ENCODE measurements around the gene MAPK8IP1.
A peak's percentile ranks its signal among the peaks of the same experiment; 100 is the strongest.
"Not testable (repeated sequence)": the region's sequence is repeated elsewhere in the genome, so short reads cannot be mapped to it uniquely, and the experiment has no call there.

The MAPK8IP1 gene

DNA sequence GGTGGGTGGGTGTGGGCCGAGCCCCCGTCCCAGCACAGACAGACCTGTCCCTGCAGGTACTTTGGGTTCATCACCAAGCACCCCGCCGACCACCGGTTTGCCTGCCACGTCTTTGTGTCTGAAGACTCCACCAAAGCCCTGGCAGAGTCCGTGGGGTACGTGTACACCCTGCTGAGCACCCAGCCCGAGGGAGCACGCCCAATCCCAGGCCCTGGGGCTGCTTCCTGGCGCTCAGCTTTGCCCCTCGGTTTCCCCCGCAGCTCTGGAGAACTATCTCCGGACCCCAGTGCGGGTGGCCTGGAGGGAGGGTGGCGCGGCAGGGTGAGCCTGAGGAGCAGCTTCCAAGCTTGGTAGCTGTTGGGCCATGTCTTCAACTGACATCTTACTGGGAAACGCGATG lies 19.6 kb downstream of the MAPK8IP1 start:
- DNase-seq (ENCODE audit: extremely low spot score, insufficient read length, low read depth) (no peak), FAIRE-seq (no peak)

- not testable (repeated sequence) for FAIRE-seq; DNase-seq (ENCODE audit: extremely low spot score, insufficient read length, low read depth)
These were observed 20.1 kb downstream of the MAPK8IP1 start for GRCh38 chr11:45905576-45905975.

- FAIRE-seq (no peak), DNase-seq (ENCODE audit: extremely low spot score, insufficient read length, low read depth) (no peak)
These were observed 20.7 kb downstream of the MAPK8IP1 start for GRCh38 chr11:45906096-45906682.

DNA sequence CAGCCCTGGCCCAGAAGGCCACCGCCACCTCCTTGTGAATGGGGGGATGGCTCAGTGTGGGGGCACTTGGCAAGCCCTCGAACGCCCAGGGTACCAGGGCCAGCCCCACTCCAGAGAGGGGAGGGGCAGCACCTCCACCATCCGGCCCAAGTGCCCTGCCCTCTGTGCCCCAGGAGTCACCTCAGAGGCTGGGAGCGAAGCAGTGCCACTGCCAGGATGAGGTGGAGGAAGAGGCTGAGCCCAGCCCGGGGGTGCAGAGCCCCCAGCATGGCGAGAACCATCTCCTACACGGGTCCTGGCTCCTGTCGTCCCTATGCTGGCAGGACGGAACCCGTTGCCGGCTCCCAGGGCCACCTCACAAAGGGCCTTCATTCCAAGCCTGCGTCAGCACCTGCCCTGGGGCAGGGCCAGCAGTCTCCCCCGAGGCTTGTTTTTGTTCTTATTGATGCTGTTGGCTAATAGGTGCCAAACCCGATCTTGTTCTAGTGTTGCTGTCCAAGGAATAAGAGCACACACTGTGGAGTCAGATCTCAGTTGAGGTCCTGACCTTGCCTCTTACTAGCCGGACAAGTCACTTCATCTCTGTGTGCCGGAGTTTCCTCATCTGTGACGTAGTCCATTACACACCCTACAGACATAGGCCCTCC lies 21.6 kb downstream of the MAPK8IP1 start, which contains the start of gene FREY1:
TSS of gene FREY1 (minus strand) at position 307 of the 647 bp plus-strand sequence. CDS start at position 281, 26 bp downstream.
- FAIRE-seq (no peak), DNase-seq (ENCODE audit: extremely low spot score, insufficient read length, low read depth) (no peak)

GRCh38 chr11:45907911-45908370 lies 22.5 kb downstream of the MAPK8IP1 start:
- no peak for FAIRE-seq

GRCh38 chr11:45909594-45910475 lies 24.4 kb downstream of the MAPK8IP1 start:
- no peak for DNase-seq (ENCODE audit: extremely low spot score, insufficient read length, low read depth)
- no peak for FAIRE-seq

More at GRCh38 chr11:45907911-45908370, 22.5 kb downstream of the MAPK8IP1 start:
- DNase-seq (ENCODE audit: extremely low spot score, insufficient read length, low read depth): no peak

- no peak for DNase-seq (ENCODE audit: extremely low spot score, insufficient read length, low read depth)
- FAIRE-seq: no peak
These were observed 25.2 kb downstream of the MAPK8IP1 start for GRCh38 chr11:45910623-45911022.

GRCh38 chr11:45913514-45913913 lies 28.1 kb downstream of the MAPK8IP1 start:
- FAIRE-seq (no peak), DNase-seq (ENCODE audit: extremely low spot score, insufficient read length, low read depth) (no peak)

GRCh38 chr11:45913942-45914635 lies 28.6 kb downstream of the MAPK8IP1 start:
- DNase-seq (ENCODE audit: extremely low spot score, insufficient read length, low read depth) (no peak), FAIRE-seq (no peak)

DNA sequence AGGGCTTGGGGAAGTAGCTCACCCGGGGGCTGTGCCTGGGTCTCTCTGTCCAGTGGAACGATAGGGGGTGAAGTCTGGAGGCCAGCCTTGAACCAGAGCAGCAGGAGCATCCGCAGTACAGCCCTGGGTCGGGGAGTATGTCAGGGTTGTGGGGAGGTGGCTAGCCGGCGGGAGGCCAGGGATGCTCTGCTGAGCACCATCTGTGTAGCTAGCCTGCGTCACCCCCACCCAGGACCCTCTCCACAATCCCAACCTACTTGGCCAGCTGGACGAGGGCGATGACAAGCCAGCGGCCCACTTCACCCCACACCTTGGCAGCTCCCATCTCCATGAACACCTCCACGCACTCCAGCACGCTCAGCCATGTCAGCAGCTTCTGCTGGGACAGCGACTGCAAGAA lies 30.0 kb downstream of the MAPK8IP1 start:
- FAIRE-seq (no peak), DNase-seq (ENCODE audit: extremely low spot score, insufficient read length, low read depth) (no peak)

DNA sequence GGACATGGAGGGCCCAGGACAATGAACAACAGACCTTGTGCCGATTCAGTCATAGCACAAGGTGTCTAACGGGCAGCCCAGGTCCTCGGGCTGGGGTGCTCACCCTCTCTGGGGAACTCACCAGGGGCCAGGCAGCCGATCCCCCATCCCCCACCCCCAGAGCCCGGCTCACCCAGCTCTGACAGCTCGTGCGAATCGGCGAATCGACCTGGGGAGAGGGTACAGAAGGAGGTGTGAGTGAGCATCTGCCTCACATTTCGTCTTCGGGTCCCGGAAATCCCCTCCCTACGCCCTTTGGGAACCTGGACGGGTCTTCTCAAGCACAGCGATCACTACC lies 31.8 kb downstream of the MAPK8IP1 start:
- DNase-seq (ENCODE audit: extremely low spot score, insufficient read length, low read depth) (no peak), FAIRE-seq (no peak)

GRCh38 chr11:45917623-45918330 lies 32.3 kb downstream of the MAPK8IP1 start, which contains the start of gene PEX16:
Gene PEX16 (minus strand): TSS chr11:45917877. CDS start chr11:45917811, 66 bp downstream.
- DNase-seq (ENCODE audit: extremely low spot score, insufficient read length, low read depth): peak; percentile 99
- FAIRE-seq: peak; percentile 94

GRCh38 chr11:45918331-45918941 lies 33.0 kb downstream of the MAPK8IP1 start:
- DNase-seq (ENCODE audit: extremely low spot score, insufficient read length, low read depth) (peak; percentile 72), FAIRE-seq (peak; percentile 90)

GRCh38 chr11:45918962-45919675 lies 33.7 kb downstream of the MAPK8IP1 start:
- DNase-seq (ENCODE audit: extremely low spot score, insufficient read length, low read depth): no peak
- FAIRE-seq: no peak

DNA sequence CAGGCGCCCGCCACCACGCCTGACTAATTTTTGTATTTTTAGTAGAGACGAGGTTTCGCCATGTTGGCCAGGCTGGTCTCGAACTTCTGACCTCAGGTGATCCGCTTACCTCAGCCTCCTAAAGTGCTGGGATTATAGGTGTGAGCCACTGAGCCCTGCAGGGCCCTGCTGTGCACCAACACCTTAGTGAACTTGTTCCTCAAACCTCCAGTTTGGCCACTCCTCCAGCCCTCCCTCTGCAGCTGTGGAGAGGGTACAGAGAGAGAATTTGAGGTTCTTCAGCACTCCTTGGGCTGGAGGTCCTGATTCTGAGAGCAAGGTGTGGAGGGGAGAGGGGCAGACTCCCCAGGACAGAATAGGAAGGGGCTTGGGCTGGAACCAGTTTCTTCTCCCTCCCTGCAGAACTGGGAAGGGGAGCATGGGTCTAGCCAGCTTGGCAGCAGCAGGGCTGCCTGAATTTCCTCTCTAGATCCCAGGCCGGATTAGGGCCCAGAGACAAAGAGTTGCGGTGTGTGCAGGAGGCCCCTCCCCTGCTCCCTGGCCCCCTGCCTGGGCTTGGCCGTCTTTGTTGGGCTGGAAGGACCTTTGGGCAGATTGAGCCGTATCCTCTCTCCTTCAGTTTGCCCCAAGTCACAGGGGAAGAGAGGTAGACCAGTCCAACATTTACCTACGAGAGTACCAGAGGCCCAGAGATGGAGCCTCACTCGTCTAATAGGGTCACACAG lies 34.5 kb downstream of the MAPK8IP1 start:
- DNase-seq (ENCODE audit: extremely low spot score, insufficient read length, low read depth) (no peak), FAIRE-seq (no peak)

DNA sequence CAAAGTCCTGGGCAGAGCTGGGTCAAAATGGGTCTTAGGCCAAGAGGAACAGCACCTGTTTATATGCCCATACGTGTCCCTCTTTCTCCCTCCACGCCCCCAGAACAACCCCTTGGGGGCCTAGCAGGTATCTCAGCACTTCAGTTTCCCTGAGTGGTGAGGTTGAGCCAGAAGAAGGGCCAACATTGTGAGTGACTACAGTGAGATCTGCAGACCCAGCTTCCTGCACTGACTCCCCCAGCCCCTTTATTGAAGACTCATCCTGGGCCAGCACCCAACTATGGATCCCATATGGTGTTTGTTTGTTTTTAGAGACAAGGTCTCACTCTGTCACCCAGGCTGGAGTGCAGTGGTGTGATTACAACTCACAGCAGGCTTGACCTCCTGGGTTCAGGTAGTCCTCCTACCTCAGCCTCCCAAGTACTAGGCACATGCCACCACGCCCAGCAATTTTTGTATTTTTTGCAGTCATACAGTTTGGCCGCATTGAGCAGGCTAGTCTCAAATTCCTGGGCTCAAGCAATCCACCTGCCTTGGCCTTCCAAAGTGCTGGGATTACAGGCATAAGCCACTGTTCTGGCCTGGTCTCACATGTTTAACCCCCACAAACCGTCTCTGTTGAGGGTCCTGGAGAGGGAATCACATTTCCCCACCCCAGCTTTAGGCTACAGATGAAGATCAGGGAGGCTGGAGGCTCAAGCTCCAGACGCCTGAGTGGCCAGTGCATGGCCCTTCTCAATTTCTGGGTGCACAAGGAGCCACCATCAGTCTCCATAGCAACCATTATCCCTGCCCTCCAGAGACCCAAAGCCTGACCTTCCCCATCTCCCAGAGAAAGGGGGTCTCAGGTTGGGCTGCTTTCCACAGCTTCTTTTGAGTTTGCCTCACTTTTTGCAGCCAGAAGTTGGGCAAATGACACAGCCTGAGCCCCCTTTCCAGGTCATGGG lies 35.4 kb downstream of the MAPK8IP1 start:
- no peak for FAIRE-seq
- DNase-seq (ENCODE audit: extremely low spot score, insufficient read length, low read depth): no peak
